ENCODE results near the gene FOXO6. TPM values are rescaled to one million over a fixed set of nuclear protein-coding genes. Genes with fewer than 3 reads are reported as not detected.

The FOXO6 gene
- total RNA-seq, 4 donors from 2014 or later: 0.14 to 4.1 TPM; not detected in 2

DNA sequence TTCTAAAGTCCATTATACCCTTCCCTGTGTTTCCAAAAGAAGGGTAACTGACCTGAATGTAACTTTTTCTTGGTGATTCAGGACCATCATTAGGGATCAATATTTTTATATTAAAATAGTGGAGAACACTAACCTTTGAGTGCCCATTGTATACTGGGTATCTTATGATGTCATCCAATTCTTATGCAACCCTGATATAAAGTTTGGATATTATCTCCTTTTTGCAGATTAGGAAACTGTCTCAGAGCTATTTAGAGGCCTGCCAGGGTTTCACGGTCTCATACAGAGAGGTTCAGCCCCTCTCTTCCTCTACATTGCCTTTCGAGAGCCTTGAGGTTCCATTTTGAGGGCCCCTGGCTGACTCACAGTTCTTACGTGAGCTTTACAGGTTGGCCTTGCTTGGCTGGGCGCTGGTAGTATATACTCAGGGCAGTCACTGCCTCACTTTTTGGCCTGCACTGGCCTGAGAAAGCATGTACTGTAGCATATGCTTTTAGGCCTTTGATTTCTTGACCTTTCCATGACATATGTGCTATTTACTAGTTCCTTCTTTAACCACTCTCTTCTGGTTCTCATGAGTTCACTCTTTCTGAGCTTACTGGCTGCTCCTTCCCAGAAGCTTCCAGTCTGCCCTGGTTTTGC lies 15.7 kb upstream of the FOXO6 start:
- in situ Hi-C loops (cut with MboI; ENCODE audit: low pct_ligation_motif_present in 1 of 4, low pct_unique_long_range_greater_than_20kb in 1 of 4, low sequenced_read_pairs in 3 of 4): no loop called here
- Histone ChIP-seq H3K4me3 (no peak overlapping the region), H3K4me1 (peaks cover 0 to 3% (median 1%) of the 10 kb centered on the region in 4 donors), H3K27me3 (no peaks in the 10 kb centered on the region), H3K9me3 (no peaks in the 10 kb centered on the region), H3K27ac (no peak overlapping the region), H3K36me3 (no peaks in the 10 kb centered on the region)
- DNase-seq: no peak
- 74% methylated on average over 4 of the region's 4 CpGs; no CpG with 5 or more reads in 1 of the 2 donors for WGBS, 2 donors (ENCODE audit: low coverage in 1 of 2)
- no peak for TF ChIP-seq EP300 (IDR thresholded peaks at IDR 0.05; ENCODE audit: low read depth)
- TF ChIP-seq, protein P1, sequence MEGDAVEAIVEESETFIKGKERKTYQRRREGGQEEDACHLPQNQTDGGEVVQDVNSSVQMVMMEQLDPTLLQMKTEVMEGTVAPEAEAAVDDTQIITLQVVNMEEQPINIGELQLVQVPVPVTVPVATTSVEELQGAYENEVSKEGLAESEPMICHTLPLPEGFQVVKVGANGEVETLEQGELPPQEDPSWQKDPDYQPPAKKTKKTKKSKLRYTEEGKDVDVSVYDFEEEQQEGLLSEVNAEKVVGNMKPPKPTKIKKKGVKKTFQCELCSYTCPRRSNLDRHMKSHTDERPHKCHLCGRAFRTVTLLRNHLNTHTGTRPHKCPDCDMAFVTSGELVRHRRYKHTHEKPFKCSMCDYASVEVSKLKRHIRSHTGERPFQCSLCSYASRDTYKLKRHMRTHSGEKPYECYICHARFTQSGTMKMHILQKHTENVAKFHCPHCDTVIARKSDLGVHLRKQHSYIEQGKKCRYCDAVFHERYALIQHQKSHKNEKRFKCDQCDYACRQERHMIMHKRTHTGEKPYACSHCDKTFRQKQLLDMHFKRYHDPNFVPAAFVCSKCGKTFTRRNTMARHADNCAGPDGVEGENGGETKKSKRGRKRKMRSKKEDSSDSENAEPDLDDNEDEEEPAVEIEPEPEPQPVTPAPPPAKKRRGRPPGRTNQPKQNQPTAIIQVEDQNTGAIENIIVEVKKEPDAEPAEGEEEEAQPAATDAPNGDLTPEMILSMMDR (IDR thresholded peaks at IDR 0.05): no peak
- TF ChIP-seq POLR2A (IDR thresholded peaks at IDR 0.05): no peak
- TF ChIP-seq POLR2AphosphoS5 (IDR thresholded peaks at IDR 0.05): no peak
- intact Hi-C loops (cut with DNase I; ENCODE audit: low total_unique reads): no loop called here

DNA sequence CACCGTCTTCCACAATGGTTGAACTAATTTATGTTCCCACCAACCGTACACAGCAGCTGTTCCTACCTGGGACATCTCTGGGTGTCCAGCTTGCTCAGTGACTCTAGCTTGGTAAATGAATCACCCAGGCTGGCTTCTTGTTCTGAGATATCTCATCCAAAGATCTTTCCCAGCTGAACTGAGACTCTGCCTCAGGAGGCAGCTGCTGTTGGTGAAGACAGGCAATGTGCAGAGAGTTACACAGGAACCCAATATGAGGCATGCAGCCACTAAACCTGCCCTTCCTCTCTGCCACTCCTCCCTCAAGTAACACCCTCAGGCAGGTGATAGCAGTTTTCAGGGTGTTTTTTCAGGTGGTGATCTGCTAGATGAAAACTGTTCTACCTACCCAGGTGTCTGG lies 14.0 kb upstream of the FOXO6 start:
- Histone ChIP-seq H3K36me3 (no peaks in the 10 kb centered on the region), H3K27me3 (no peaks in the 10 kb centered on the region), H3K4me3 (no peak overlapping the region), H3K9me3 (no peaks in the 10 kb centered on the region), H3K27ac (no peak overlapping the region), H3K4me1 (peaks cover 0 to under 1% (median 0%) of the 10 kb centered on the region in 4 donors)
- in situ Hi-C loops (cut with MboI; ENCODE audit: low pct_ligation_motif_present in 1 of 4, low pct_unique_long_range_greater_than_20kb in 1 of 4, low sequenced_read_pairs in 3 of 4): no loop called here
- DNase-seq: no peak
- TF ChIP-seq POLR2AphosphoS5 (IDR thresholded peaks at IDR 0.05) (no peak), EP300 (IDR thresholded peaks at IDR 0.05; ENCODE audit: low read depth) (no peak), POLR2A (IDR thresholded peaks at IDR 0.05) (no peak)
- TF ChIP-seq, protein P1 (IDR thresholded peaks at IDR 0.05): no peak
- intact Hi-C loops (cut with DNase I; ENCODE audit: low total_unique reads): no loop called here
- 80% methylated on average over 2 of the region's 2 CpGs; no CpG with 5 or more reads in 1 of the 2 donors for WGBS, 2 donors (ENCODE audit: low coverage in 1 of 2)

DNA sequence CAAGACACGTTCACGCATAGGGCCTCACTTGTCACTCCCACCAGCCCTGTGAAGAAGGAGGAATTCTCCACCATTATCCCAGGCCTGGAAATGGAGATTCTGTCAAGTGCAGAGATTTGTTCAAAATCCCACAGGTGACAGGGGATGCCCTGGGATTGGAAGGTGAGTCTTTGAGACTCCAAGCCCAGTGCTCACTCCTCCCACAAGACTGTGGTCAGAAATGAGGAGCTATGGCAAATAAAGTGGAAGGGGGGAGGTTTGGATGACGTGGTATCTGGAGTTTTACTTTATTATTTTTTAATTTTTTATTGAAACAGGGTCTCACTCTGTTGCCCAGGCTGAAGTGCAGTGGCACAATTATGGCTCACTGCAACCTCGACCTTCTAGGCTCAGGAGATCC lies 12.8 kb upstream of the FOXO6 start:
- Histone ChIP-seq H3K9me3 (no peaks in the 10 kb centered on the region), H3K4me3 (no peak overlapping the region), H3K27me3 (no peaks in the 10 kb centered on the region), H3K27ac (no peak overlapping the region), H3K4me1 (no peaks in the 10 kb centered on the region), H3K36me3 (no peaks in the 10 kb centered on the region)
- DNase-seq: no peak
- in situ Hi-C loops (cut with MboI; ENCODE audit: low pct_ligation_motif_present in 1 of 4, low pct_unique_long_range_greater_than_20kb in 1 of 4, low sequenced_read_pairs in 3 of 4): no loop called here
- TF ChIP-seq EP300 (IDR thresholded peaks at IDR 0.05; ENCODE audit: low read depth): no peak
- intact Hi-C loops (cut with DNase I; ENCODE audit: low total_unique reads): no loop called here
- 78 to 85% methylated on average over 3 to 4 of the region's 4 CpGs for WGBS, 2 donors (ENCODE audit: low coverage in 1 of 2)

DNA sequence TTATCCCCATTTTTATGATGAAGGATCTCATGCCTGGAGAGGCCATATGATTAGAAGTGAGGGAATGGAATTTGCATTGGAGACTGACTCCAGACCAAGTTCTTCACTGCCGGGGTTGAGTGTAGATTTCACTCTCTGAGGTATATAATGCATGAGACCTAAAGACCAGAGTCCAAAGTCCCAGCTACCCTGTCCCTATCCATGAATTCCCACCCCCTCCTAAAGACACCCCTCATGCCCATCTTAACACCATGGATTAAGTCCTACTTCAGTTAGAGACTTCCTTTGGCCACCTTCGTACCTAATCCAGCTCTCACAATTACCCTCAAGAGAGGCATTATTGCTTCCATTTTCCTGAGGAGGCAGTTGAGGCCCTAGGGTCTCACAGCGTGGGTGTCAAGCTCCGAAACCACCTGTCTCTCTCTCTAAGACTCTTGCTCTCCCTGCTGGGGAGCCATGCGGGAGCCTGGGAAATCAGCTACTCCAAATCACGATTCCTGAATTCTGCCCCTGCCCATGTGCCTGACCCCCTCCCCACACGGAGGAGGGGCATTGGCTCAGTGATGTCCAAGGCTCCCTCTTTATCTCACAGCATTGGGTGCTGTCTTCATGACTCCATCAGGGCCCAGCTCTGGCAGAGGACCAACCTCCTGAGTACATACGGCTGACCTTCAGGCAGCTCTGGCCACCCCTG lies 11.7 kb upstream of the FOXO6 start:
- TF ChIP-seq EP300 (IDR thresholded peaks at IDR 0.05; ENCODE audit: low read depth) (no peak), POLR2A (IDR thresholded peaks at IDR 0.05) (no peak), POLR2AphosphoS5 (IDR thresholded peaks at IDR 0.05) (no peak)
- TF ChIP-seq, protein P1 (IDR thresholded peaks at IDR 0.05): no peak
- DNase-seq: no peak
- Histone ChIP-seq H3K27me3 (no peaks in the 10 kb centered on the region), H3K4me3 (no peak overlapping the region), H3K9me3 (no peaks in the 10 kb centered on the region), H3K36me3 (no peaks in the 10 kb centered on the region), H3K27ac (no peak overlapping the region), H3K4me1 (no peaks in the 10 kb centered on the region)
- intact Hi-C loops (cut with DNase I; ENCODE audit: low total_unique reads) (no loop called here), in situ Hi-C loops (cut with MboI; ENCODE audit: low pct_ligation_motif_present in 1 of 4, low pct_unique_long_range_greater_than_20kb in 1 of 4, low sequenced_read_pairs in 3 of 4) (no loop called here)
- 73 to 91% methylated on average over 3 to 8 of the region's 8 CpGs for WGBS, 2 donors (ENCODE audit: low coverage in 1 of 2)

All from transverse colon (tissue), 4 donors.